ENCODE data around the gene DPAGT1.

GRCh38 chr11:119052163-119052814 is 49.4 kb downstream of the DPAGT1 start:
- no peak for TF ChIP-seq POLR2A (IDR thresholded peaks at IDR 0.05)
- TF ChIP-seq, protein P1, sequence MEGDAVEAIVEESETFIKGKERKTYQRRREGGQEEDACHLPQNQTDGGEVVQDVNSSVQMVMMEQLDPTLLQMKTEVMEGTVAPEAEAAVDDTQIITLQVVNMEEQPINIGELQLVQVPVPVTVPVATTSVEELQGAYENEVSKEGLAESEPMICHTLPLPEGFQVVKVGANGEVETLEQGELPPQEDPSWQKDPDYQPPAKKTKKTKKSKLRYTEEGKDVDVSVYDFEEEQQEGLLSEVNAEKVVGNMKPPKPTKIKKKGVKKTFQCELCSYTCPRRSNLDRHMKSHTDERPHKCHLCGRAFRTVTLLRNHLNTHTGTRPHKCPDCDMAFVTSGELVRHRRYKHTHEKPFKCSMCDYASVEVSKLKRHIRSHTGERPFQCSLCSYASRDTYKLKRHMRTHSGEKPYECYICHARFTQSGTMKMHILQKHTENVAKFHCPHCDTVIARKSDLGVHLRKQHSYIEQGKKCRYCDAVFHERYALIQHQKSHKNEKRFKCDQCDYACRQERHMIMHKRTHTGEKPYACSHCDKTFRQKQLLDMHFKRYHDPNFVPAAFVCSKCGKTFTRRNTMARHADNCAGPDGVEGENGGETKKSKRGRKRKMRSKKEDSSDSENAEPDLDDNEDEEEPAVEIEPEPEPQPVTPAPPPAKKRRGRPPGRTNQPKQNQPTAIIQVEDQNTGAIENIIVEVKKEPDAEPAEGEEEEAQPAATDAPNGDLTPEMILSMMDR (IDR thresholded peaks at IDR 0.05), result no peak
- TF ChIP-seq POLR2AphosphoS5 (IDR thresholded peaks at IDR 0.05), result no peak
- no peak for TF ChIP-seq EP300 (IDR thresholded peaks at IDR 0.05)
